Thoracic aorta (tissue), 2 donors: Measurements from ENCODE around the gene SRCAP. TPM values are rescaled to one million over a fixed set of nuclear protein-coding genes. Genes with fewer than 3 reads are reported as not detected.

Experiments used
- ATAC-seq: fragments of 150-250 bp; one replicate; pipeline ENCODE4 v1.8.0; 2017; ENCODE audit warnings: low read depth; ENCODE audit not compliant: insufficient number of reproducible peaks, low FRiP score
- DNase-seq: peaks from one replicate; pipeline ENCODE4 v3.0.0-alpha.2; 2020; ENCODE audit warnings: low spot score
- H3K27ac ChIP-seq, 2 donors: fragments of 200-600 bp; sonication (generic); 1 replicate in 1 of 2; 2 replicates in 1 of 2; pipeline ENCODE4 v1.5.1; 2016; ENCODE audit warnings: mild to moderate bottlenecking in 2 of 2, moderate library complexity in 2 of 2
- H3K27me3 ChIP-seq: fragments of 200-600 bp; sonication (generic); replicated peaks from 2 replicates; pipeline ENCODE4 v1.6.0; 2016; ENCODE audit warnings: mild to moderate bottlenecking; ENCODE audit not compliant: insufficient read depth
- H3K36me3 ChIP-seq: fragments of 200-600 bp; sonication (generic); one replicate; pipeline ENCODE4 v1.5.1; 2016
- H3K4me1 ChIP-seq, 2 donors: fragments of 200-600 bp; sonication (generic); 1 replicate in 1 of 2; 2 replicates in 1 of 2; pipeline versions ENCODE4 v1.5.1 to v1.6.0; 2016; ENCODE audit warnings: low read depth in 2 of 2, mild to moderate bottlenecking in 1 of 2; ENCODE audit not compliant: control insufficient read depth in 1 of 2
- H3K4me3 ChIP-seq: fragments of 200-600 bp; sonication (generic); 2 replicates; pipeline ENCODE4 v1.5.1; 2016; ENCODE audit warnings: mild to moderate bottlenecking
- H3K9me3 ChIP-seq: fragments of 200-600 bp; sonication (generic); 2 replicates; pipeline ENCODE4 v1.5.1; 2016
- total RNA-seq, 2 donors: library from RNA; depleted of rRNA; stranded (reverse); fragments of >200 nt; gene quantifications; one replicate each; pipeline versions ENCODE4 v1.1.0 to v1.2.3, GENCODE V29; 2016
- TF ChIP-seq, protein P1 (sequence below): fragments of 200-600 bp; sonication (generic); IDR thresholded peaks from one replicate; pipeline ENCODE4 v1.5.1; 2019; ENCODE audit warnings: antibody characterized with exemption

SRCAP gene
- total RNA-seq, 2 donors from 2014 or later, result 39.9 to 86.1 TPM

DNA sequence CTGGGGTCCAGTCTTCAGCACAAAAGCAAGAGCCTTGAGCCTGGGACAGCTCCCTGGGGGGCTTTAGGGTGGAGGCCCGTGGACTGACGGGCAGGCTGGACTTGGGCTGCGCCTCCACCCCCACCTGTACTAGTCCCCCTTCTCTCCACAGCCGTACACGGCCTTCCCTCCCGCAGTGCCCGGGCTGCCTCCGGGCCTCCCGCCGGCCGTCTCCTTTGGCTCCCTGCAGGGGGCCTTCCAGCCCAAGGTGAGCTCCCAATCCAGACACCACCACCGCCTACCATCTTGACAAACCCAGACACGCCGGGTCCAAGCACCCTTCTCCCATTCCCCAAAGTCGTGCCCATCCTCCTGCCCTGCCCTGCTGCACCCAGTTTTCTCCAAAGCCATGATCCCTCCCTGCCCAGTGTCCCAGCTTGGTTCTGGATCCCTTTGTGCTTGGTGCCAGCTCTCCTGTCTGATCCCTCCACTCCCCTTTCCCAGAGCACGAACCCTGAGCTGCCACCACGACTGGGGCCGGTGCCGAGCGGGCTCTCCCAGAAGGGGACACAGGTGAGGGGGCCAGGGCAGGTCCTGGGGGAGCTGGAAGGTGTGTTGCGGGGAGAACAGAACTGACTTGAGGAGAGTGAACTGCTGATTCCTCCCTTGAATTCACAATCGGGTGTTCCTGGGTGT lies 33.7 kb upstream of the SRCAP start:
- peaks cover 9 to 34% of the 10 kb centered on the region in 2 donors for H3K4me1 ChIP-seq
- no peaks in the 10 kb centered on the region for H3K9me3 ChIP-seq
- H3K4me3 ChIP-seq, result no peak overlapping the region
- DNase-seq (no peak), ATAC-seq (no peak)
- H3K36me3 ChIP-seq, result peaks cover 79% of the 10 kb centered on the region
- TF ChIP-seq, protein P1, sequence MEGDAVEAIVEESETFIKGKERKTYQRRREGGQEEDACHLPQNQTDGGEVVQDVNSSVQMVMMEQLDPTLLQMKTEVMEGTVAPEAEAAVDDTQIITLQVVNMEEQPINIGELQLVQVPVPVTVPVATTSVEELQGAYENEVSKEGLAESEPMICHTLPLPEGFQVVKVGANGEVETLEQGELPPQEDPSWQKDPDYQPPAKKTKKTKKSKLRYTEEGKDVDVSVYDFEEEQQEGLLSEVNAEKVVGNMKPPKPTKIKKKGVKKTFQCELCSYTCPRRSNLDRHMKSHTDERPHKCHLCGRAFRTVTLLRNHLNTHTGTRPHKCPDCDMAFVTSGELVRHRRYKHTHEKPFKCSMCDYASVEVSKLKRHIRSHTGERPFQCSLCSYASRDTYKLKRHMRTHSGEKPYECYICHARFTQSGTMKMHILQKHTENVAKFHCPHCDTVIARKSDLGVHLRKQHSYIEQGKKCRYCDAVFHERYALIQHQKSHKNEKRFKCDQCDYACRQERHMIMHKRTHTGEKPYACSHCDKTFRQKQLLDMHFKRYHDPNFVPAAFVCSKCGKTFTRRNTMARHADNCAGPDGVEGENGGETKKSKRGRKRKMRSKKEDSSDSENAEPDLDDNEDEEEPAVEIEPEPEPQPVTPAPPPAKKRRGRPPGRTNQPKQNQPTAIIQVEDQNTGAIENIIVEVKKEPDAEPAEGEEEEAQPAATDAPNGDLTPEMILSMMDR, result no peak
- no peaks in the 10 kb centered on the region for H3K27me3 ChIP-seq
- no peak overlapping the region for H3K27ac ChIP-seq

DNA sequence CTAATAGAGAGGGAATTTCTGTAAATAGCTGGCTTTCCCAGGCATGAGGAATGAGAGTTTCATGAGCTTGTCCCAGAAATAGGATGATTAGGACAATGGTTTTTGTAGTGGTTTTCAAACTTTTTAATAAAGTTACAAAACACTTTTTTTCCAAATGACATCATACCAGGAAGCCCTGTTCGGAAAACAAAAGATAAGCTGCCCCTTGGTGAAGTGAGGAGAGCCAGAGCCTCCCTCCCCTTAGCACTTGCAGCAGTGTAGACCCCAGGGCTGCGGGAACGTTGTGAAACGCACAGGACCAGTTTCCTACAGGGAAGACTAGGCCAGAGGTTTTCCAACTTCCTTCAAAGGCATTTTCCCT lies 33.2 kb upstream of the SRCAP start:
- no peak overlapping the region for H3K4me3 ChIP-seq
- no peak for ATAC-seq
- TF ChIP-seq, protein P1, result no peak
- H3K36me3 ChIP-seq, result peaks cover 82% of the 10 kb centered on the region
- H3K4me1 ChIP-seq, result peaks cover 5 to 29% of the 10 kb centered on the region in 2 donors
- DNase-seq, result no peak
- H3K27ac ChIP-seq, result no peak overlapping the region
- no peaks in the 10 kb centered on the region for H3K27me3 ChIP-seq
- no peaks in the 10 kb centered on the region for H3K9me3 ChIP-seq

DNA sequence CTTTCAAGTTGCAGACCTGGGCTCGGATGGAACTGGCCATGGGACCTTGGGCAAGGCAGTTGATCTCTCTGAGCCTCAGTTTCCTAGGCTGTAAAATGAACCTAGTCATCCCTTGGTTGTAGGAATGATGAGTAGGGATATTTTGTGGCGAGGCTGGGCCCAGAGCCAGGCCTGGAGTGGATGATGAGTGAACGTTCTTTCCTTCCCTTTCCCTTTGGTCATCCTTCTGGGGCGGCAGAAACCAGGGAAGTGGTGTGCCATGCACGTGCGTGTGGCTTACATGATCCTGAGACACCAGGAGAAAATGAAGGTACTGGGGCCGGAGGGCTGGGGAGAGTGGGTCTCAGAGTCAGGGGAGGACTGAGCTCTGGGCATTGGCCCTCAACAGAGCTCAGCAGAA lies 32.3 kb upstream of the SRCAP start:
- Histone ChIP-seq H3K4me3 (no peak overlapping the region), H3K36me3 (peaks cover 82% of the 10 kb centered on the region), H3K4me1 (peaks cover 0 to 20% of the 10 kb centered on the region in 2 donors), H3K9me3 (no peaks in the 10 kb centered on the region), H3K27ac (no peak overlapping the region), H3K27me3 (no peaks in the 10 kb centered on the region)
- TF ChIP-seq, protein P1, result no peak
- DNase-seq (no peak), ATAC-seq (no peak)

DNA sequence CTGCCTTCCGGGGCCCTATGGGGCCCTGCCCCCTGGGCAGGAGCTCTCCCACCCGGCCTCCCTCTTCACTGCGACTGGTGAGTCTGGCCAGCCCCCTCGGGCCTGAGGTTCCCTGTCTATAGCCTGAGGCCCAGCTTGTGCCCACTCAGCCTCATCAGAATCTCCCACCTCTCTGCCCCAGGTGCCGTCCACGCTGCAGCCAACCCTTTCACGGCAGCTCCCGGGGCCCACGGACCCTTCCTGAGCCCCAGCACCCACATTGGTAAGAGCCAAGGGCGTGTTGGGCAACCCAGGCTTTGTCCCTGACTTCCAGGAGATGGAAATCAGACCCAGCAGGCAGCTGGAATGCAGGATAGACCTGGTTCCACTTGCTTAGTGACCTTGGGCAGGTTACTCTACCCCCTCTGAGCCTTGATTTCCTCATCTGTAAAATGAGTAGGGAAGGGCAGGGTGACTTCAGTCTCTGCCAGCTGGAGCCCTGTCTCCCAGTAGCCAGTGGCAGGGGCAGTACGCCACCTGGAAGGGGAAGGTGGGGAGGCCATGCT lies 31.5 kb upstream of the SRCAP start:
- no peak overlapping the region for H3K4me3 ChIP-seq
- H3K36me3 ChIP-seq, result peaks cover 75% of the 10 kb centered on the region
- ATAC-seq (no peak), DNase-seq (no peak)
- peaks cover 0 to 13% of the 10 kb centered on the region in 2 donors for H3K4me1 ChIP-seq
- TF ChIP-seq, protein P1, result no peak
- no peaks in the 10 kb centered on the region for H3K9me3 ChIP-seq
- H3K27me3 ChIP-seq, result no peaks in the 10 kb centered on the region
- H3K27ac ChIP-seq, result no peak overlapping the region

DNA sequence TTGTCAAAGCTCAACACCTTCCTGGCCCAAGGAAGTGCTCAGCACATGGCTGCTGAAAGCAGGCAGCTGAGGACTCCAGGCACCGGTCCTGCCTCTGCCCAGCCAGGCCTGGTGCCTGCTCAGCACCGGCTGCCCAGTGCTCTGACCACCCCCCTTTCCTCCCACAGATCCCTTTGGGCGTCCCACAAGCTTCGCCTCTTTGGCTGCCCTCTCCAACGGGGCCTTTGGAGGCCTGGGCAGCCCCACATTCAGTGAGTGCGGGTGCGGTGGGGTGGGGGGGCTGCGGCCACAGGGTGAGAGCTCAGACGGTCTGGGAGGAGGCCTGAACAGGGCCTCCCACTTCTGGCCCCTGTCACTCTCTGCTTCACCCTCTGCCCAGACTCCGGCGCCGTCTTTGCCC lies 30.6 kb upstream of the SRCAP start:
- no peaks in the 10 kb centered on the region for H3K27me3 ChIP-seq
- no peak overlapping the region for H3K27ac ChIP-seq
- TF ChIP-seq, protein P1, result no peak
- H3K36me3 ChIP-seq, result peaks cover 65% of the 10 kb centered on the region
- peaks cover 0 to 4% of the 10 kb centered on the region in 2 donors for H3K4me1 ChIP-seq
- H3K9me3 ChIP-seq, result no peaks in the 10 kb centered on the region
- DNase-seq (no peak), ATAC-seq (no peak)
- no peak overlapping the region for H3K4me3 ChIP-seq
